Measurements from ENCODE around the gene KCTD17. TPM values are rescaled to one million over a fixed set of nuclear protein-coding genes. Genes with fewer than 3 reads are reported as not detected.

Gene KCTD17
- total RNA-seq, 1 experiment from 2014 or later: 19.8 TPM

DNA sequence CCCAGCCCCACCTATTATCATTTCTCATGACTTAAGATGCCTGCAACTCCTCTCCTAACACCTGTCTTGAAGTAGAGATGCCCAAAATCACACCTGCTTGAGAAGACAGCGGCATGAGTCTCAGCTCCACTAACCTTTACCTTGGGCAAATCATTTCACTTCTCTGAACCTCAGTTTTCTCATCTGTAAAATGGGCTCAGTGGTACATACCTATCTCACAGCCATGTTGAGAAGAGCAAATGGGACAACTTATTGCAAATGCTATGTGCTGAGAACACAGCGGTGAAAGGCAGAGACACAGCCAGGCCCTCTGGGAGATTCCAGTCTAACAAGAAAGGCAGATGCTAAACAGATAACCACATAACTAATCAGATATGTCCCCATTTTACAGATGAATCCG is 40.1 kb upstream of the KCTD17 start:
- H3K27ac Mint-ChIP-seq (ENCODE audit: unreplicated experiment): no peak overlapping the region
- DNase-seq: no peak
- peaks cover 39% of the 10 kb centered on the region for H3K27me3 Mint-ChIP-seq (ENCODE audit: unreplicated experiment)
- no TSS peak for BruUV-seq (replicated peaks)
- intact Hi-C loops (cut with micrococcal nuclease; ENCODE audit: unreplicated experiment): no loop called here
- H3K9me3 Mint-ChIP-seq (ENCODE audit: low read depth, unreplicated experiment): peaks cover 4% of the 10 kb centered on the region
- peaks cover 12% of the 10 kb centered on the region for H3K4me1 Mint-ChIP-seq (ENCODE audit: low read depth, unreplicated experiment)
- H3K4me3 Mint-ChIP-seq (ENCODE audit: low read depth, unreplicated experiment): no peak overlapping the region
- TF ChIP-seq, protein P1, sequence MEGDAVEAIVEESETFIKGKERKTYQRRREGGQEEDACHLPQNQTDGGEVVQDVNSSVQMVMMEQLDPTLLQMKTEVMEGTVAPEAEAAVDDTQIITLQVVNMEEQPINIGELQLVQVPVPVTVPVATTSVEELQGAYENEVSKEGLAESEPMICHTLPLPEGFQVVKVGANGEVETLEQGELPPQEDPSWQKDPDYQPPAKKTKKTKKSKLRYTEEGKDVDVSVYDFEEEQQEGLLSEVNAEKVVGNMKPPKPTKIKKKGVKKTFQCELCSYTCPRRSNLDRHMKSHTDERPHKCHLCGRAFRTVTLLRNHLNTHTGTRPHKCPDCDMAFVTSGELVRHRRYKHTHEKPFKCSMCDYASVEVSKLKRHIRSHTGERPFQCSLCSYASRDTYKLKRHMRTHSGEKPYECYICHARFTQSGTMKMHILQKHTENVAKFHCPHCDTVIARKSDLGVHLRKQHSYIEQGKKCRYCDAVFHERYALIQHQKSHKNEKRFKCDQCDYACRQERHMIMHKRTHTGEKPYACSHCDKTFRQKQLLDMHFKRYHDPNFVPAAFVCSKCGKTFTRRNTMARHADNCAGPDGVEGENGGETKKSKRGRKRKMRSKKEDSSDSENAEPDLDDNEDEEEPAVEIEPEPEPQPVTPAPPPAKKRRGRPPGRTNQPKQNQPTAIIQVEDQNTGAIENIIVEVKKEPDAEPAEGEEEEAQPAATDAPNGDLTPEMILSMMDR (IDR thresholded peaks at IDR 0.05; ENCODE audit: unreplicated experiment): no peak
- CTCF ChIA-PET: no interaction called here
- peaks cover 42% of the 10 kb centered on the region for H3K36me3 Mint-ChIP-seq (ENCODE audit: insufficient read depth, unreplicated experiment)

DNA sequence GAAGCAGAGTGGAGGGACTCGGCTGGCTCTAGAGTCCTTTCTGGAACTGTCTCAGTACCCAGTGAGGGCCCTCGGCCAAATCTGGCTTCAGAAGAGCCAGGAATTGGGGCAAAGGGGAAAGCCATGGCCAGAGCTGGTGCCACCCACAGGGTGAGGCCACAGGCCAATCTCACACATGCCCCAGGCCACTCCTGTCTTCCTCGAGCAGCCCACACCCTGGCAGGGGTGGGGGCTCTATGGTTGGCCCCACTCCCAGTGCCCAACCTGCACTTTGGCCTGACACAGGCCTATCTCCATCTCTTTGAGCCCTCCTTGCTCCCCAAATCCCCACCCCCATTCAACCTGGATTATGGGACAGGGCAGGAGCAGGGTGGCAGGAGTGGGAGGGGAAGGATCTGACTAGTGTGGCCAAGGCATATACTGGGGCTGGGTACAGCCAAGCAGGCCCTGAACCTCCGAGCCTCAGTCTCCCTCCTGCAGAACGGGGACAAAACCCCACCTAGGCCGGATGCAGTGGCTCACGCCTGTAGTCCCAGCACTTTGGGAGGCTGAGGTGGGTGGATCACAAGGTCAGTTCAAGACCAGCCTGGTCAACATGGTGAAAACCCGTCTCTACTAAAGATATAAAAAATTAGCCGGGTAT is 39.2 kb upstream of the KCTD17 start:
- H3K4me3 Mint-ChIP-seq (ENCODE audit: low read depth, unreplicated experiment): no peak overlapping the region
- BruUV-seq (replicated peaks): no TSS peak
- H3K36me3 Mint-ChIP-seq (ENCODE audit: insufficient read depth, unreplicated experiment): peaks cover 44% of the 10 kb centered on the region
- CTCF ChIA-PET: interaction anchor here (1.3 kb wide), 1 partner anchor 20 kb away, joined by 4 read pairs; no protein-coding TSS in a partner anchor
- TF ChIP-seq, protein P1 (IDR thresholded peaks at IDR 0.05; ENCODE audit: unreplicated experiment): no peak
- no peak overlapping the region for H3K27ac Mint-ChIP-seq (ENCODE audit: unreplicated experiment)
- H3K9me3 Mint-ChIP-seq (ENCODE audit: low read depth, unreplicated experiment): peaks cover 4% of the 10 kb centered on the region
- H3K4me1 Mint-ChIP-seq (ENCODE audit: low read depth, unreplicated experiment): peaks cover 21% of the 10 kb centered on the region
- DNase-seq: no peak
- intact Hi-C loops (cut with micrococcal nuclease; ENCODE audit: unreplicated experiment): no loop called here
- peaks cover 30% of the 10 kb centered on the region for H3K27me3 Mint-ChIP-seq (ENCODE audit: unreplicated experiment)

DNA sequence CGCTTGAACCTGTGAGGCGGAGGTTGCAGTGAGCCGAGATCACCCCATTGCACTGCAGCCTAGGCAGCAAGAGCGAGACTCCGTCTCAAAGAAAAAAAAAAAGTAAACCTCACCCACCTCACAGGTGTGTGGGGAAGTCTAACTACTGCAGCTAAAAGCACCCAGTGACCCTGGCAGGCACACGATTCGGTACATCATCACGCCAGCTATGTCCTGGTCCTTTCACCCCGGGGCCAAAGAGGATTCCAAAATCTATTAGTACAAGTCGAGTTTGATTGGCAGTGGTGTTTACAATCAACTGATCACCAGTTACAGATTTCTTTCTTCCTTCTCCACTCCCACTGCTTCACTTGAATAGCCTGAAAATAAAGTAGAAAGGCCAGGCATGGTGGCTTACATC is 38.6 kb upstream of the KCTD17 start:
- no peak overlapping the region for H3K4me3 Mint-ChIP-seq (ENCODE audit: low read depth, unreplicated experiment)
- CTCF ChIA-PET: interaction anchor here (1.3 kb wide), 1 partner anchor 20 kb away, joined by 4 read pairs; no protein-coding TSS in a partner anchor

DNA sequence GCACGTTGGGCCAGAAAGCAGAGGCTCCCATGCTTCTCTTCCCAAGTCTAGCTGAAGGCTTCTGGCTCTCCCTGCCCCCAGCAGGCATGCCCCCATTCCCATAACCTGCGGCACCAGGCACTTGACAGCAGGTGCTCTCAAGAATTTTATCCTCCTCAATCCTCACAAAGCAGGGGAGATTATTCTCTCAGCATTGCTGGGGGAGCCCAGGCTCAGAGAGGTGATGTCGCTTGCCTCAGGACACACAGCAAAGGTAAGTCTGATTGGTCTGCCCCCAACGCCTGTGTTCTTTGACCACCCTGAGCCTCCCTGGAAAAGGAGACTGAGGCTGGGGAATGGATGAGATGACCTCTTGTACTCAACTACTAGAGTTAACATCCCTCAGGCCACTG is 37.1 kb upstream of the KCTD17 start:
- intact Hi-C loops (cut with micrococcal nuclease; ENCODE audit: unreplicated experiment): no loop called here
- no peak overlapping the region for H3K4me3 Mint-ChIP-seq (ENCODE audit: low read depth, unreplicated experiment)
- peaks cover 26% of the 10 kb centered on the region for H3K4me1 Mint-ChIP-seq (ENCODE audit: low read depth, unreplicated experiment)
- TF ChIP-seq, protein P1 (IDR thresholded peaks at IDR 0.05; ENCODE audit: unreplicated experiment): no peak
- H3K27me3 Mint-ChIP-seq (ENCODE audit: unreplicated experiment): peaks cover 10% of the 10 kb centered on the region
- BruUV-seq (replicated peaks): no TSS peak
- H3K36me3 Mint-ChIP-seq (ENCODE audit: insufficient read depth, unreplicated experiment): peaks cover 63% of the 10 kb centered on the region
- DNase-seq: no peak
- CTCF ChIA-PET: interaction anchor here (1.5 kb wide), 1 partner anchor 37 kb away, joined by 3 read pairs; no protein-coding TSS in a partner anchor
- peaks cover 4% of the 10 kb centered on the region for H3K9me3 Mint-ChIP-seq (ENCODE audit: low read depth, unreplicated experiment)
- no peak overlapping the region for H3K27ac Mint-ChIP-seq (ENCODE audit: unreplicated experiment)

More for the DNA sequence above, 38.6 kb upstream of the KCTD17 start:
- Mint-ChIP-seq H3K36me3 (ENCODE audit: insufficient read depth, unreplicated experiment) (peaks cover 50% of the 10 kb centered on the region), H3K4me1 (ENCODE audit: low read depth, unreplicated experiment) (peaks cover 26% of the 10 kb centered on the region), H3K27me3 (ENCODE audit: unreplicated experiment) (peaks cover 24% of the 10 kb centered on the region), H3K27ac (ENCODE audit: unreplicated experiment) (no peak overlapping the region), H3K9me3 (ENCODE audit: low read depth, unreplicated experiment) (peaks cover 4% of the 10 kb centered on the region)
- DNase-seq: no peak
- TF ChIP-seq, protein P1 (IDR thresholded peaks at IDR 0.05; ENCODE audit: unreplicated experiment): no peak
- intact Hi-C loops (cut with micrococcal nuclease; ENCODE audit: unreplicated experiment): no loop called here
- BruUV-seq (replicated peaks): no TSS peak

All from Calu3 (cell line).